Ishikawa (cell line): ENCODE measurements around the gene MEIS1.

Source experiments
- CEBPB ChIP-seq: IDR thresholded peaks from 2 replicates; pipeline ENCODE4 v1.6.1; 2012
- MAX ChIP-seq: IDR thresholded peaks from 2 replicates; pipeline ENCODE4 v1.6.1; 2012
- RAD21 ChIP-seq: IDR thresholded peaks from 2 replicates; pipeline ENCODE4 v1.6.1; 2012; ENCODE audit warnings: low read depth
- TAF1 ChIP-seq: IDR thresholded peaks from 2 replicates; pipeline ENCODE4 v1.6.1; 2012; ENCODE audit warnings: low read depth, mild to moderate bottlenecking
- TCF12 ChIP-seq: IDR thresholded peaks from 2 replicates; pipeline ENCODE4 v1.6.1; 2012; ENCODE audit warnings: low read depth
- TEAD4 ChIP-seq: IDR thresholded peaks from 2 replicates; pipeline ENCODE4 v1.6.1; 2012
- USF1 ChIP-seq: IDR thresholded peaks from 2 replicates; pipeline ENCODE4 v1.6.1; 2012
- YY1 ChIP-seq: IDR thresholded peaks from 2 replicates; pipeline ENCODE4 v1.6.1; 2012; ENCODE audit warnings: low read depth

The MEIS1 gene

GRCh38 chr2:66607152-66607551 lies 172.2 kb downstream of the MEIS1 start:
- no peak for TF ChIP-seq YY1
- no peak for TF ChIP-seq TEAD4
- TF ChIP-seq USF1 = no peak
- TF ChIP-seq CEBPB = no peak
- no peak for TF ChIP-seq MAX
- peak; percentile 30 for TF ChIP-seq RAD21
- no peak for TF ChIP-seq TCF12
- no peak for TF ChIP-seq TAF1
